IPS DF 19.7 (cell line): ENCODE data around the gene GAGE10.
A peak's percentile ranks its signal among the peaks of the same experiment; 100 is the strongest.
"Not testable (repeated sequence)": the region's sequence is repeated elsewhere in the genome, so short reads cannot be mapped to it uniquely, and the experiment has no call there.

Experiments used
- DNase-seq: peaks from one replicate; pipeline ENCODE4 v3.0.0-alpha.2; 2013; ENCODE audit warnings: low read depth, low spot score

GAGE10 gene

DNA sequence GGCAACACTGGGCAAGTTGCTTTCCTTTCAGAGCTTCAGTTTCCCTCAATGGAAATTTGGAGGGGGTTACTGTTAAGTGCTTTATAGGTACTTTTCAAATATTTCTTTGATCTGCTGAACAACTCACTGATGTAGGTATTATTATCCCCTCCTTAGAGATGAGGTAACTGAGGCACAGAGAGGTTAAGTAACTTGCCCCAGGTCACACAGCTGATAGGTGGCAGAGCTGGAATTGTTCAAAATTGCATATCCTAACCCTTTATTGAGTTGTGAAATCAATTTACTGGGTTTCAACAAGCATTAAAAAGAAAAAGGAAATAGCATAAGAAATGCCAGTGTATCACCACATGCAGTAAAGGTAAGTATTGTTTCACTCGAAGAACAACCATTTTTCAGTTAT, 27.2 kb upstream of the GAGE10 start:
- no peak for DNase-seq

DNA sequence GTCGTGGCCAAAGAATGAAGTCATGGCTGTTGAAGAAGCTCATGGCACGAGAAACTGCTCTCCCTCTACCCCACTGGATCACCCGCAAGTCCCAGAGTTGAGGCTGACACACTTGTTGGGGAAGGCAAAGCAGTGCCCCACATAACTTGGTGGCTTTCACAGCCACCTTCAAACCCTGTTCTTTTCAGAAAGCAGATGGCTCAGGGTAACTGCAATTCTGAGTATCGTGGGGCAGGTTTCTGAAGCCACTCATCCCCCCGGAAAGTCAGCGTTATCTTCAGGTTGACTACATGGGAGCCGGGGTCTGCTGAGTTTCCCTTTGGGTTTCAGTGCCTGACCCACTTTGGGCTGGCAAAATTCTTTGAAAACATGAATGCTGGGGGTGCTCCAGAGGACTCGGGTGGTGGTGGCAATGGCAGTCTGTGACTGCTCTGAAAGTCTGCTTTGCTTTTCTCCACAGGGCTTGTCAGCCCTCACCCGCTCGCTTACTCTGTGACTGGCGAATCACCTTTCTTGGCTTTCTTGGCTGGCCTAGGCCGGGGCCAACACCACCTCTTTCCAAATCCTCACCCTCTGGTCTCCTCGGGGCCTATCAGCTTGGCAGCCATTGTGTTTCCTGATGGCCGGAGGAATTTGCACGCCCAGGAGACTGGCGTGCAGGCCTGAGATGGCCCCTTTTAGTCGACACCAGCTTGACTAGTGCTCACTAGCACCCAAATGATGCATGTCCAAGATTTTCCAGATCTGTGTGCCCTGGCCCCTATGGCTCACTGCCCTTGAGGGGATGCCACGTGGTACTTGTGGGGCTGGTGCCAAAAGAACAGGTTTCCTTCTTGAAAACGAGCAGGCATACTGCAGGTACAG, 26.5 kb upstream of the GAGE10 start:
- no peak for DNase-seq

DNA sequence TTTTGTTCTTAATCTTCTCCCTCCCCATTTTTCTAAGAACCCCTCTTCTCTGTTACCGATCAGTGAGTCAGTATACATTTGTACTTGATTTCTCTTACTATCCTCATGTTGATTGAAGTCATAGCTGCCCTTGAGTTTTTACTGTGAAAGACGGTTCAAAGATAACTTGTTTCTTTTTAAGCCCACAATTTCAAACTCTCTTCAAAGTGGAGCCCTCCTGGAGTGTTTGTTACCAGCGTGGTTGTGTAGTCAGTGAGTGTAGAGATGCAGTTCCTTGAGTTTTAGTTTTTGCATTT, 26.0 kb upstream of the GAGE10 start:
- no peak for DNase-seq

DNA sequence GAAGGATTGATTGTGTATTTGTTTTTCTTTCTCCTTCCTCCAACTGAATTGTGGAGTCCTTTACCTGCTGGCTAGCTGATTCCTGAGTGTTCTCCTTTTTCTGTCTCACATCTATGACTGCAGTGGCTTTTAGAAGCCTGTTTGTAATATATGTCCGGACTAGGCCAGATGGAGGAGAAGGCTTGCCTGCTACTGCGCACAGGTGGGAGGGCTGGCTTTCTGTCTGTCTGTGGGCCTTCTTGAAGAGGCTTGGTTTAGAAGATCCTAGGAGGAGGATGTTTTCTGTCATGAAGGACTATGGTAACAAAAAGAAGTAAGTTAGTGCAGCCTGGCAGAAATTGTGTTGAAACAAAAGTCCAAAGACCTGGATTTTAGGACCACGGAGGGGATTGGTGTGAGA, 25.4 kb upstream of the GAGE10 start:
- DNase-seq, result no peak

DNA sequence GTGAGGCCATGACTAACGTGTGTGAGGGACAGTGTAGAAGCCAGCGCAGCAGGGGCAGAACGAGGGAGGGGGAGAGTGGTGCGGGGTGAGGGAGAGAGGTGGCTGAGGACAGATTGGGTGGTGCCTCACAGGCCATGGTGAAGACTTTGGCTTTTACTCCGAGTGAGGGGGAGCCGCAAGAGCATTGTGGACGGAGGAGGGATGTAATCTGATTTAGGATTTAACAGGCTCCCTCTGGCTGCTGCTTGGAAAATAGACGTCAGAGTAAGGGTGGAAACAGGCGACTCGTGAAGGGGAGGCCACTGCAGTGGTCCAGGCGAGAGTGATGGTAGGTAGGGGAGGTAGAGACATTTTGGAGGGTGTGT, 20.8 kb upstream of the GAGE10 start:
- peak; percentile 2 for DNase-seq

DNA sequence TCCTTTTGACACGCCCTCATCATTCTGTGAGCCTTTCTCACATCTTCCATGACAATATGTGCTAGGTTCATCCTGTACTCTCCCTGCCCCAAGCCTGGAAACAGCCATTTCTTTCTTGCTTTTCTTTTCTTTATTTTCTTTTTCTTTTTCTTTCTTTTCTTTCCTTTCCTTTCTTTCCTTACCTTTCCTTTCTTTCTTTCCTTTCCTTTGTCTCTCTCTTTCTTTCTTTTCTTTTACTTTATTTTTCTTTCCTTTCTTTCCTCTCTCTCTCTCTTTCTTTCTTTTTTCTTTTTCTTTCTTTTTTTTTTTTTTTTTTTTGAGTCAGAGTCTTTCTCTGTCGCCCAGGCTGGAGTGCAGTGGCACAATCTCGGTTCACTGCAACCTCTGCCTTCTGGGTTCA, 19.2 kb upstream of the GAGE10 start:
- no peak for DNase-seq

DNA sequence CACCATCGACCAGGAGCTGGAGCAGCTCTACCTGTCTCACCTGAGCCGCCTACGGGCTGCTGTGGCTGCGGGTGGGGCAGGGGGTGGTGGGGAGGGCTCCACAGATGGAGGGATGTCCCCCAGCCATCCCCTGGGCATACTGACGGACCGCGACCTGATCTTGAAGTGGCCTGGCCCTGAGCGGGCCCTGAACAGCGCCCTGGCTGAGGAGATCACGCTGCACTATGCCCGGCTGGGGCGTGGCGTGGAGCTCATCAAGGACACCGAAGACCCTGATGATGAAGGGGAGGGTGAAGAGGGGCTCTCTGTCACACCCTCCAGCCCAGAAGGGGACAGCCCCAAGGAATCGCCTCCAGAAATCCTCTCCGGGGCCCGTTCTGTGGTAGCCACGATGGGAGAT, 17.3 kb upstream of the GAGE10 start:
- DNase-seq, result no peak

DNA sequence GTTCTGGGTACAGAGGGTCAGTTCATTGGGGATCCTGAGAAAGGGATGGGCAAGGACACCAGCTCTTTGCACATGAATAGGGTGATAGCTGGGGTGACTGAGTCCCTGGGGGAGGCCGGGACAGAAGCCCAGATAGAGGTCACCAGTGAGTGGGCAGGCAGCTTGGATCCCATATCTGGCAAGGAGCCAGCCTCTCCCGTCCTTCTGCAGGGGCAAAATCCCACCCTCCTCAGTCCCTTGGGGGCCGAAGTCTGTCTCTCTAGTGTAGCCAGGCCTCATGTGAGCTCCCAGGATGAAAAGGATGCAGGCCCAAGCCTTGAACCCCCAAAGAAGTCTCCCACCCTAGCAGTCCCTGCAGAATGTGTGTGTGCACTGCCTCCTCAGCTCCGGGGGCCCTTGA, 16.9 kb upstream of the GAGE10 start:
- no peak for DNase-seq

DNA sequence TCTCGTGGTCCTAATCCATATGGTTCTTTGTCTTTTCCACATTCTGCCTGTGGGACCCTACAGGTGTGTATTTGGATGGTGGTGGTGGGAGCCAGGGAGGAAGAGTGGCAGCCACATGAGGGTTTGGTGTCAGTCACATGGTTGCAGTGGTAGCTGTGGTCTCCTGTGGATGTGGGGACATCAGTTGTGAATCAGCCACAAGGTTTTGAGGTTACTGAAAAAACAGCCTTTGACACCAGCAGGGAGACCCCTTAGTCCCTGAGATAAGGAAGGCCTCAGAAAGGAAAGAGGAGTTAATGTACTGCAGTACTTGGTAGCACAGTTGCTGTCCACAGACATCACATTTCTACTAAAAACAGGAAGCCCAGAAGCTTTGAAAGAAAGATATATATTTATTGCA, 15.8 kb upstream of the GAGE10 start:
- no peak for DNase-seq

DNA sequence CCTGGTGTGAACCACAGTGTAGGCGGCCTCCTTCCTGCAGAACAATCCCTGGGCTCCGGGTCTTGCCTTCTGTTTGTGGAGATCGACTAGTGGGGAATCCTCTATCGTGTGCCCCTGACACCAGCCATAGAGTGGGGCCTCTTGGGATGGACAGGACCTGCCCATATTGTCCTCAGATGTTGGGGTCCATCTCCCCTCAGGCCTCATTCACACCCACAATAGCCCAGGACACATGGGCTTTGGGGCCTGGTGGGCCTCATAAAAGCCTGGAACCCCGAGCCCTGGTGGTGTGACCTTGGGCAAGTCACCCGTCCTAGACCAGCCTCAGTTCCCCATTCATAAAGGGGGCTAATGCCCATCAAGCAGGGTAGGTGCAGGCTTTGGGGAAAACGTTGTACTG, 13.2 kb upstream of the GAGE10 start:
- DNase-seq, result no peak

DNA sequence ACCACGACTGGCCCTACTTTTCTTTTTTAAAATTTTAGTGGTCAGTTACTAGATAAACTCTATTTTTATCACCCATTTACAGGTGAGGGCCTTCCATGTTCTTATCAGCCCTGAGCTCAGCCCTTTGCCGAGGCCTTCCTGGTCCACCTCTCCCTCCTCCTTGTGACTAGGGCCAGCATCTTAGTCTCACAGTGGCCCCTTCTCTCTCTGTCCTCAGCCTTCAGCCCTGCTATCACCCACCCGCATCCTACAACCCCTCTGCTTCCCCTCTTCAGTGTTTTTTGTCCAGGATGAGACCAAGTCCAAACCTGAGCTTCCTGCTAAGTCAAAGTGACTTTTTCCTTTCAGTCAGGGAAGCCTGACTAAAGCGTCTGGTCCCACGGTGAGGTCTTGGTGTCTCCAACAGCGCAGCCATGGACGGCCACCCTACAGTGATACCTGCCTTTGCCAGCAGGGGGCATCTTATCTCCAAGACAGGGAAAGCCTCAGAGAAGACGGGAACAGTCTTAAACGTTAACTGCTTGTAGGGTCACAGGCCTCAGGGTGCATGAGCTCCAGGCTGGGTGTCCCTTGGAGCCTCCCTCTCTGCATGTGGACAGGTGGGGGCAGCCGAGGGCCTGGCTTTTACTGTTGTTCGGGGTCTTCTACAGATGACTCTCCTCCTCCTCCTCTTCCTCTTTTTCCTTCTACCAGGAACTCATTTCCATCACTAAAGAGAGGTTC, 11.7 kb upstream of the GAGE10 start:
- no peak for DNase-seq

DNA sequence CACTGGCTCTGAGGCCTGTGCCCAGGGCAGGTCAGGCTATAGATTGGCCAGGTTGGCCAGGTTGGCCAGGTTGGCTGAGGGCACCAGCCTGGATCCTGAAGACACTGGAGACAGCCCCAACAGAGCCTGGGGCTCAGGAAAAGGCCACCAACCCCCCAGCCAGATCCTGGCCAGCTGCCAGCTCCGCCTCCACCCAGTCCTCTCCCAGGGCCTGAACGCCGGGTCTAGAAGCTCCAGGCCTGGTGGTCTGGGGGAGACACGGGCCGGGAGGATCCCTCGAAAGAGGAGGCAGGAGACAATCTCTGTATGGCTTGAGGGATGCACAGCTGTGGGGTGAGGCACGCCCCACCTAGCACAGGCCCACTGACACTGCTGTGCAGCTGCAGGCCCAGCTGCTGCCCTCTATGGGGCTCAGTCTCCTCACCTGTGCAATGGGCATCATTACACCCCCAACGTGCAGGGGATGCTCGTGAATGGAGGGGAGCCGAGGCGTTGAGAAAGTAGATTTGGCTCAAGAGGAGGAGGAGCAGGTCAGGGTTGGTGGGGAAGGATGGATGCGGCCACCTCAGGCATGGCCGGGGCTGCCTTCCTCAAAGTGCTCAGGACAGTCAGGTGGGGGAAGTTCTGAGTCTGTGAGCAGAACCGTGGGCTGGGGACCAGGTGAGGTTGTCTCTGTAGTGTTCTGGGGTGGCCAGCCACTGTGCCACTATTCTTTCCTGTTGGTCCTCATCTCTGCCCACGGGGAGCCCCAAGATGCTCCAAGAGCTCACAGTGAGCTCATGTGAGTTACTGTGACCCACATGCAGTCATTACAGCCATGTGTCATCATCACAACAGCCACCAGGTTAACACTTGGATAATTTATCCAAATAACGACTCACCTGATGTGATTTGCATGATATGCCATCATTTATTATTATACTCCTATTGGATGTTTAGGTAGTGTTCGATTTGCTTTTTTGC, 10.8 kb upstream of the GAGE10 start:
- no peak for DNase-seq

DNA sequence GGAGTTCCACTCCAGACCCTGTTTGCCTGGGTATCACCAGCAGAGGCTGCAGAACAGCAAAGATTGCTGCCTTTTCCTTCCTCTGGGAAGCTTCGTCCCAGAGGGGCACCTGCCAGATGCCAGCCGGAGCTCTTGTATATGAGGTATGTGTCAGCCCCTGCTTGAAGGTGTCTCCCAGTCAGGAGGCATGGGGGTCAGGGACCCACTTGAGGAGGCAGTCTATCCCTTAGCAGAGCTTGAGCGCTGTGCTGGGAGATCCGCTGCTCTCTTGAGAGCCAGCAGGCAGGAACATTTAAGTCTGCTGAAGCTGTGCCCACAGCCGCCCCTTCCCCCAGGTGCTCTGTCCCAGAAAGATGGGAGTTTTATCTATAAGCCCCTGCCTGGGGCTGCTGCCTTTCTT, 4.2 kb upstream of the GAGE10 start:
- DNase-seq, result not testable (repeated sequence)

DNA sequence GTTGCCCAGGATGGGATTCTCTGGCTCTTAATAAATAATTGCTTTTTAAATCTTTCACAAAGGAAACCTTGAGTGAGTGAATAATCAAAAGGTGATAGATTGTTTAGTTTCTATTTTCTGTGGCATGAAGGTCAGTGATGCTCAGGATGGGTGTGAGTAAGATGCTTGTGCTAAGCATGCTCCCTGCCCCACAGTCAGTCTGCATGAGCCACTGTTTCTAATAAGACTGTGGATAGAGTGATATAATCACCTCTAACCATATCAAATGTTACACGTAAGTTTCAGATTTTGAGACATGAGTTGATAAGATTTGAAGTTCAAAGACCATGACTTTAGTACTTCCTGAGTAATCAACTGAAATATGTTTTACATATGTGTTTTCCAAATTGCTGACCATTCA, 2.7 kb upstream of the GAGE10 start:
- DNase-seq, result no peak

DNA sequence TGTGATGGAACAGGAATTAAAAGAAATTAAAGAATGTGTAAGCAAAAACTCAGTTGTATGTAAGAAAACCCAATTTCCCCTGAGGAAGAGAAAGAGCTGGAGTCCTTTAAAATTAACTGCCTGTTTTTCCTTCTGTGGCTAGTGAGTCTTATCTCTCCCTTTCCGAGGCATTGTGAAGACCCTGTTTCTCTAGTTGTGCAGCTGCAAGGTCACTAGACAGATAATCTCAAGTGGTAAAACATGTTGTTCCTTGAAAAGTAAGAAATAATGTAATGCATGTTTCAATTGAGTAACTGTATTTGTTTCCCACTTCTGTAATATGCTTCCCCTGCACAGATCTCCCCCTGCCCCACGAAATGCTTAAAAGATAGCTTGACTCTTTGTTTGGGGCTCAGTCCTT, 4.3 kb downstream of the GAGE10 start:
- not testable (repeated sequence) for DNase-seq

DNA sequence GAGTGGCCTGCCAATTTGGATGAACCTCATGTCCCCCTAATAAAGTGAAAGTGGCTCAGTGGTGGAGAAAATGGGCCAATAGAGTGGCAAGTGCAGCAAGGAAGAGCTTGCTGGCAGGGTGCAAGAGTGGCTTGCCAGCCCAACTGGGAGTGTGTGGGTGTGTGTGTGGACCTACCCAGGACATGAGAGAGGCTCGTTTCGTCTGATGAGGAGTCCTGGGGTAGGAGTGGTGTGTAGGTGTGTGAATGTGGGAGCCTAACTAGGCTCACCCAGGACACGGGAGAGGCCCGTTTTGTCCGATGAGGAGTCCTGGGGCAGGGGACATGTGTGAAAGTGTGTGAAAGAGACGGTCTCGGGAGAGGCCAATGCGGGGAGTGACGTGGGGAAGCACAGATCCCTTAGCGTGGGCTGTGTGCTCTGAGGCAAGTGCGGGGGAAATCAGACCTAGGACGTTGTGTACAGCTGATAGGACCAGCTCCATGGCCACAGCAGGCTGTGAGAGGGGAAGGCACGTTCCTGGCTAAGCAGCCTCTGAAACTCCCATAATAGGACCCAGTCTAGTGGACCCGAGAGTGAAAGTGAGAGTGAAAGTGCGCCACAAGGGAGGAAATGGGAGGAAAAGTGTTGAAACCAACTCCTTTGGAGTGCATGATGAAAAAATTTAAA, 5.3 kb downstream of the GAGE10 start:
- DNase-seq, result no peak

DNA sequence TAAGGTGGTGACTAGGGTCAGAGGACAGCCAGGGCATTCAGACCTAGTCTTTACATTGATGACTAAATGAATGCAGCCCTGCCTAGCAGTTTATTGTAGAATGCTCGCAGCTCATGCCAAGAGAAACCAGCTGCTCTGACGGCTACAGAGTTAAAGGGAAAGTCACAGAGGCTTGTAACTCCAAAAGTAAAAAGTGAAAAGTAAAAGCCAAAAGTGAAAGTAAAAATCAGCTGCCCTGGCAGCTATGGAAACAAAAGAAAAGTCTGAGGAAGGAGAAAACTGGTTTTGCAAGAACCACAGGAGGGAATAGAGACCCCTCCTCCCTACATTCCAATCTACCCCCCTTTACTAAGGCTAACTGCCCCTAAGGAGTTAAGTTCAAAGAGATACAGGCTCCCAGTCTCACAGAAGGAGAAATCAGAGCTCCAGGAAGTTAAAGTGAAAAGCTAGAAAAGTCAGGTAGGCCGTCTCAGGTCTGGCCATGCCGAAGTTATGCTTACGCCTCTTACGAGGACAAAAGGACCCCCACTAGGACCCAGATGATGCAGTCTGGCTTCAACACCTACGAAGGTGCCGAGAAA, 6.0 kb downstream of the GAGE10 start:
- peak; percentile 54 for DNase-seq

DNA sequence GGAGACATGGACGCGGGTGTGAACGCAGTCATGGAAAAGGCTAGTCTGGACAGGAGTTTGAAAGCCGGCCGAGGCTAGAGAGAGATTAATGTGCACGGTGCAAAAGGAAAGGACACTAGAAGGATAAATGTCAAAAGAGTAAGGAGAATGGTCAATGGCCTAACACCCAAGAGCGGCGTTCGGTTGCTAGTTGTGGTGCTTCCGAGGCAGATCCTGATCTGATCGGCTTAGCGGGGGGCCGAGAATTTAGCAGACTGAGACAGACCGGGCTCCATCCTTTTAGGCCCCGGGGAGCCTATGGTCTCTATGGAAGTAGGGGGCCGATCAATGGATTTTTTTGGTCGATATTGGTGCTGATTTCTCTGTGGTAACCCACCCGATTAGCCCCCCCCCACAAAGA, 6.9 kb downstream of the GAGE10 start:
- no peak for DNase-seq

DNA sequence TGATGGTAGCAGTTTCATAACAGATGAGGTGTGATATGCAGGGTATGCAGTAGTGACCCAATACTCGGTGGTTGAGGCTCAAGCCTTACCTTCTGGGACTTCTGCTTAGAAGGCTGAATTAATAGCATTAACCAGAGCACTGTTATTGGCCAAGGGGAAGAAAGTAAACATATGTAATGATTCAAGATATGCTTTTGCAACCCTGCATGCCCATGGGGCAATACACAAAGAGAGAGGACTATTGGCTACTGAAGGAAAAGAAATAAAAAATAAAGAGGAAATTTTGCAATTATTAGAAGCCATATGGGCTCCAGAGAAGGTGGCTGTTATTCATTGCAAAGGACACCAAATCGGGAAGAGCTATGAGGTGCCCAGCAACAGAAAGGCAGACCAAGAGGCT, 8.7 kb downstream of the GAGE10 start:
- no peak for DNase-seq

DNA sequence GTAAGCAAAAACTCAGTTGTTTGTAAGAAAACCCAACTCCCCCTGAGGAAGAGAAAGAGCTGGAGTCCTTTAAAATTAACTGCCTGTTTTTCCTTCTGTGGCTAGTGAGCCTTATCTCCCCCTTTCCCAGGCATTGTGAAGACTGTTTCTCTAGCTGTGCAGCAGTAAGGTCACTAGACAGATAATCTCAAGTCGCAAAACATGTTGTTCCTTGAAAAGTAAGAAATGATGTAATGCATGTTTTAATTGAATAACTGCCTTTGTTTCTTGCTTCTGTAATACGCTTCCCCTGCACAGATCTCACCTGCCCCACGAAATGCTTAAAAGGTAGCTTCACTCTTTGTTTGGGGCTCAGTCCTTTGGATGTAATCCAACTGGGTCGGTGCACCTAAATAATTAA, 12.6 kb downstream of the GAGE10 start:
- no peak for DNase-seq

DNA sequence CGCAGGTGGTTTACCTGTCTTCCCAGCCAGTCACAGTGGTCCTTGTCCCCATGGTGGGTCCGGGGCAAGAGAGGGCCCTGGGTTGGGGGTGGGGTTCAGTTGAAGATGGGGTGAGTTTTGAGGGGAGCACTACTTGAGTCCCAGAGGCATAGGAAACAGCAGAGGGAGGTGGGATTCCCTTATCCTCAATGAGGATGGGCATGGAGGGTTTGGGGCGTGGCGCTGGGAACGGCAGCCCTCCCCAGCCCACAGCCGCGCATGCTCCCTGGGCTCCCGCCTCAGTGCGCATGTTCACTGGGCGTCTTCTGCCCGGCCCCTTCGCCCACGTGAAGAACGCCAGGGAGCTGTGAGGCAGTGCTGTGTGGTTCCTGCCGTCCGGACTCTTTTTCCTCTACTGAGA, 18.3 kb downstream of the GAGE10 start, which contains the start of gene GAGE12J:
Gene GAGE12J (plus strand): TSS at position 301 of the 400 bp plus-strand sequence. CDS start 1,157 bp downstream, outside the sequence.
- DNase-seq, result not testable (repeated sequence)
